NCI-H2227 (cell line): Measurements from ENCODE around the gene CENPA.
"Not testable (repeated sequence)": the region's sequence is repeated elsewhere in the genome, so short reads cannot be mapped to it uniquely, and the experiment has no call there.

Experiments used
- DNase-seq: peaks from one replicate; lab custom pipeline; 2025; ENCODE audit not compliant: unreplicated experiment; lab: John Stamatoyannopoulos, UW

Gene CENPA

DNA sequence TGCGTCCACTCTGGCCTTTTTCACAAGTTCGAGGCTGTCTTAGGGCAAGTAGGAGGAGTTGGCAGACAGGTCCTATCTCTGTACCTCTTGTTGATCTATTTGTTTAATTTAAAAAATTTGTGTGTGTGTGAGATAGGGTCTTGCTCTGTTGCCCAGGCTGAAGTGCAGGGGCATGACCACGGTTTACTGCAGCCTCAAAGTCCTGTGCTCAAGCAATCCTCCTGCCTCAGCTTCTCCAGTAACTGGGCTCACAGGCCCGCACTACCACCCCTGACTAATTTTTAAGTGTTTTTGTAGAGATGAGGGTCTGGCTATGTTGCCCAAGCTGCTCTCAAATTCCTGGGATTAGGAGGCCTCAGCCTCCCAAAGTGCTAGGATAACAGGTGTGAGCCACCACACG is 26.0 kb upstream of the CENPA start:
- DNase-seq, result no peak

DNA sequence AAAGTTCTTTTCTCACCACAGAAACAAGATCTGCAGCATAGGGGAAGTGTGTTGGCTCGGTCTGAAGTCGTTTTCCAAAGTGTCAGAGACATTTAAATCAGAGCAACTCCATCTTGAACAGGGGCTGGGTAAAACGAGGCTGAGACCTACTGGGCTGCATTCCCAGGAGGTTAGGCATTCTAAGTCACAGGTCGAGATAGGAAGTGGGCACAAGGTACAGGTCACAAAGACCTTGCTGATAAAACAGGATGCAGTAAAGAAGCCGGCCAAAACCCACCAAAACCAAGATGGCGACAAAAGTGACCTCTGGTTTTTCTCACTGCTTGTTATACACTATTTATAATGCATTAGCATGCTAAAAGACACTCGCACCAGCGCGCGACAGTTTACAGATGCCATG is 24.9 kb upstream of the CENPA start:
- DNase-seq, result not testable (repeated sequence)

DNA sequence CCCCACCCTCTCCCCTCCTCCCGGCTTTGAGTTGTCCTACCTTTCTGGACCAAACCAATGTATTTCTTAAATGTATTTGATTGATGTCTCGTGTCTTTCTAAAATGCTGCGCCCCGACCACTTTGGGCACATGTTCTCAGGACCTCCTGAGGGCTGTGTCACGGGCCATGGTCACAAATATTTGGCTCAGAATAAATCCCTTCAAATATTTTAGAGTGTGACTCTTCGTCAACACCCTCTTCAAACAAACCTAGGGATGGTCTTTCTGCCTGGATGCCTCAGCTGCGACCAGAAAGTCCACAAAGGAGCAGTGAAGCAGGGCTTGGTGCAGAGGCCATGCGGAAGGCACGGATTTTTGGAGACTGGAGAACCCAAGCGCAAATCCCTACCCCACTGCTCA is 22.8 kb upstream of the CENPA start:
- no peak for DNase-seq

DNA sequence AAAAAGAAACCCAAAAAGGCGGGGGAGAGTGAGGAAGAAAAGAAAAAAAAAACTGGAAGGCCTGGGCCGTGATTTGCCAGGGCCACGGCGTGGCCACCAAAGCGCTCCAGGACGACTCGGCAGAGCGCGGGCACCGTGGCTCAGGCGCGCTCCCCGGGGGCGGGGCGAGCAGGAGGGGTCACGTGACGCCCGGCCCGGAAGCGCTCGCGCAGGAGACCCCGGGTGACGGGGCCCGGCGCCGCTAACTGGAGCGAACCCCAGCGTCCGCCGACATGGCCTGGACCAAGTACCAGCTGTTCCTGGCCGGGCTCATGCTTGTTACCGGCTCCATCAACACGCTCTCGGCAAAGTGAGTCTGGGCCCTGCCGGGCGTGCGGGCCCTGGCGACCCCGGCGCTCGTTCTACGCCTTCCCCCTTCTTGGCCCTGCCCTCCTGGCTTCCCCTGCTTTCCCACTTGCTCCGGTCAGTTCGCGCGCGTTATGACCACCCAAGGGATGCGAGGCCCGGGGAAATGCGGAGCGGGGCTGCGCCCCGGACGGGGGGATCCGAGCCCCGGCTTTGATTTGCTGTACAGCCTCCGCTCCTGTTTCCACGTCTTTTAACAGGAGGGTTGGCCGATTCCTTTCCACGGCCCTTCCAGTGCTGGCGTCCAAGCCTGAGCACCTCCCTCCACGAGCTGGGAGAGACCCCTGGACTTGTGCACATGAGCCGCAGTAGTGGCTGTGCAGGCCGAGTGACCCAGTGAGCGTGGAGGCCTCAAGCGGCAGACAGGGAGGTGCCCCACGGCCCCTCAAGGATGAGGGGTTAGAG is 21.6 kb upstream of the CENPA start, which contains the start of gene SLC35F6:
TSS of gene SLC35F6 (plus strand) at position 207 of the 810 bp plus-strand sequence. CDS start at position 273, 66 bp downstream.
- DNase-seq, result peak; percentile 91

DNA sequence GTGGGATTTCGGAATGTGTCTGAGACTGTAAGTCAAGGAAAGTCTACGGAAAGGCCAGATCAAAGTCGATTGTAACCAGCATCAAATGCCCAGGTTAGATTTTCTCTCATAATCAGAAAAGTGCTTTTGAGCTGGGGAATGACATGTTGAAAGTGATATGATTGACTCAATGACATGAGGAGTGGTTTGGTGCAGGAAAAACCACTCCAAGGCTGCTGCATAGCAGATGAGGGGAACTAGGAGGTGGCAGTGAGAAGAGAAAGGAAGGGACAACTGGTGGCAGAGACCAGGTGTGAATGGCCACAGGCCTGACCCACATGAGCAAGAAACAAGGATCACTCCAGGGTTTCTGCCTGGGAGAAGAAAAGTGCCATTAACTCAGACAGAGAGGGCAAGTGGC is 20.9 kb upstream of the CENPA start:
- no peak for DNase-seq

DNA sequence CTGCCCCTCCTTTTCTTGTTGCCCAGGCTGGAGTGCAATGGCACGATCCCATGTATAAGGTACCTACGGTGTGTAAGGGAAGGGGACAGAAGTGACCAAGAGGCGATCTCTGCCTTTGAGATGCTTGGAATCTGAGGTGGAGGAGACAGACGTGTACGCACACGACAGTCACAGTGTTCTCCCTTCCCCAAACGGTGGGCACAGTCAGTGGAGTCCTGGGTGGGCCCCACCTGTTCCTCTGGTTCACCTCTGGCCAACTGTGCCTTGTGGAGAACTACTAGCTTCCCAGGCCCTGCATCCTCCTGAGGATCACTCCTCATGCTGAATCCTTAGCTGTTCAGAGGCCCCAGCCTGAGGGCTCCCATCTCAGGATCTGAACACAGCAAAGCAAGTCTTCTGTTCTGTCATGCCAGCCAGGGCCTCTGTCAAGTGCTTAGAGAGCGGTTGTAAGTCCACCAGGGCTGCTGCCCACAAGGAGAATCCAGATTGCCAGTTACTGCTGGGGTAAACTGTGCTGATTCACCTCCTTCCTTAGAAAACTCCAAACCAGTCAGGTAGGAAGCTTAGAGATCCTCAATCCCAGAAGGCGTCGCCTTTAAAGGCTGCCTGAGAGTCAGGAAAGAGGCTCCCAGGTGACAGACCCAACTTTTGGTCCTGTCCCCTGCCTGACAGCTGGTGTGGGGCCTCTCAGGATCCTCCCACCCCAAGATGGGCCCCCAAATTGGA is 20.2 kb upstream of the CENPA start:
- no peak for DNase-seq

DNA sequence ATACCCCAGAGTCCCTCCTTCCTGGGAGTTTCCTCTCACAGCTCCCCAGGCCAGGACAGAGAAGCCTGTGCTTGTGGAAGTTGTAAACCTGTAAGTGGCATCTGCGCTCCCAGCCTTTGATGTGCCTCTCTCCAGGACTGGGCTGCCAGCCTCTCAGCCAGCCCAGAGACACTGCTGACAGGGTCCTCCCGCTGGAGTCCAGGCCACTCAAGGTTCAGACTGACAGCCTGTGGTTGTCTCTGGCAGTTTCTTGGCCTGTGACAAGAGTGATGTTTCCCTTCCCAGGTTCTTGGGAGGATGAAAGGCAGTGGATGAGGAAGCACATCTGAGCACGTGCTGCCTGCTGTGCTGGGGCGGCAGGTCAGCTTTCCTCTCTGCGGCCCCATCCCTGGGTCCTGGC is 18.7 kb upstream of the CENPA start:
- DNase-seq, result no peak

DNA sequence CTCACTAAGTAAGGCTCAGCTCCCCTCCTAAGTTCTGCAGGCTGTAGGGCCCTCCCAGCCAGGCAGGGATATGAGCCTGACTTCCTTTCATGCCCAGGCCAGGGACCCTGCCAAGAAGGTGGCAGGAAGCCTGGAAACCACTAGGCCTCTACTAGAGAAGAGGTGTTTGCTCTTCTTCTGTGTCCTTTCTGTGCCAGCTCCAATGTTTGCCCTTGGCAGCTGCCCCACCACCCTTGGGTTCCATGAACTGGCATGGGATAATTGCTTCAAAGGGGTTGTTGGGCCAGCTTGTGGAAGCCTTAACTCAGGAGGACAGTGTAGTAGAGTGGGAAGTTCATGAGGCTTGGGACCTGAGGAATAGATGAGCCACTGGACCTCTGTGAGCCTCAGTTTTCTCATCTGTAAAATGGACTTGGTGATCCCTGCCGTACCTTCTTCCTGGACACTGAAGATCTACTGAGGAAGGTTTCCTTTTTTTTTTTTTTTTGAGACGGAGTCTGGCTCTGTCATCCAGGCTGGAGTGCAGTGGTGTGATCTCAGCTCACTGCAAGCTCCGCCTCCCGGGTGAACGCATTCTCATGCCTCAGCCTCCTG is 17.9 kb upstream of the CENPA start:
- DNase-seq, result no peak

DNA sequence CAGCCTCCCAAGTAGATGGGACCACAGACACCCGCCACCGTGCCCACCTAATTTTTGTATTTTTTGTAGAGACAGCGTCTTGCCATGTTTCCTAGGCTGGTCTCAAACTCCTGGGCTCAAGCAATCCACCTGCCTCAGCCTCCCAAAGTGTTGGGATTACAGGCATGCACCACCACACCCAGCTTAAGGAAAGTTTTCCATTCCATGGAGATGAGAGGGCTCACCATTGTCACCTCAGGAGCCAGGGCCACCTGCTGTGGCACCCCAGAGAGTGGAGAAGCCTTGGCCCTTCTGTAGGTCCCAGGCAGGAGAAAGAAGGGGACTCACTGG is 17.1 kb upstream of the CENPA start:
- DNase-seq, result no peak

DNA sequence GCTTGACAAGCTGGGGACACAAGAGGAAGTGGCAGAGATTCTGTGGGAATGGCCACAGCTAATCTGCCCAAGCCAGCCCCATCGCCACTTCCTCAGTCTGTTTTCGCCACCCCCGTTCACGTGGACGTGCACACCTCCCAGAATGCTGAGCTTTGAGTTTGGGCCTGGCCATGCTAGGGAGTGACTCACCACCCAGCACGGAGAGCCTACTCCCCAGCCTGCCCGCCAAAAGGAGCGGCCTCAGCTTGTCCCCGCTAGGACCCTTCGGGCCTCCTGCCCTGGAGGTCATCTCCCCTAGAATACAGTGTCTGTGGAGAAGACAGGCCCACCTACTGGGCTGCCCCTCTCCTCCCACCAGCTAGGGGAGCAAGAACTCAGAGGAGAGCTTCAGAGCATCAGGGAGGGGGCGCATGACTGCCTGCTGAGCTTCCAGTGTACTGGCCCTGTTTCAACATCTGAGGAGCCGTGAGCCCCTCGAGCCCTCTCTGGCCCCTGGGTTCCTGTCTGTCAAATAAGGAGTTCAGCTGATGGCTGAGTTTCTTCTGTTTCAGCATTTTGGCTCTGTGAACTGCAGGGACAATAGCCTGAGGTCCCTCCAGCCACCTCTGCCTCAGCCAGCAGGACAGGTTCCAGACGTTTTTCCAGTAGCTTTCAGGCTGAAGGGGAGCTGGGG is 16.6 kb upstream of the CENPA start:
- DNase-seq, result no peak

DNA sequence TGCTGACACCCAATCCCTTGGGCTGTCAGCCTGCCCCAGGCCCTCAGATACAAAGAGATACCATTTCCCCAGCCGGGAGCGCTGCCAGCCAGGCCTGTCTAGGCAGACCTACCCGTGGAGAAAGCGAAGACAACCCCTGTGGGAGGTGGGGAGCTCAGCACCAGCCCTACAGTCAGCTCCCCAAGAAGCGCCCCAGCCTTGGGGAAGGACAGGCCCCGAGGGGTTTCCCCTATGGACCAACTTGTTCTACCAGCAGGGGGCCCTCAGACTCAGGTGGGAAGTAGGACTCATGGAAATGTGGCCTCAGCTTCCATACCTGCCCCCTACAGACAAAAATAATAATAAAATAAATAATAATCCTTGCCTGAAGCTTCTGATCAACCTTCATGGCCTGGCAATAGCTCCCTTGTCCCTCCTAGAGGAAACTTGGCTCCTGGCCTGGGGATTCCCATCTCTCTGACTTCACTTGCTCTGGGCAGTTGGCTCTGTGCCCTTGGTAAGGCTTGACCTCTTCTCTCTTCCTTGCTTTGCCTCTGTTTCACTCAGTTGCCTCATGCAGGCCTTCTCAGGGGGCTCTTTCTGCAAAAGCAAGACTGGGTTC is 14.8 kb upstream of the CENPA start:
- no peak for DNase-seq

DNA sequence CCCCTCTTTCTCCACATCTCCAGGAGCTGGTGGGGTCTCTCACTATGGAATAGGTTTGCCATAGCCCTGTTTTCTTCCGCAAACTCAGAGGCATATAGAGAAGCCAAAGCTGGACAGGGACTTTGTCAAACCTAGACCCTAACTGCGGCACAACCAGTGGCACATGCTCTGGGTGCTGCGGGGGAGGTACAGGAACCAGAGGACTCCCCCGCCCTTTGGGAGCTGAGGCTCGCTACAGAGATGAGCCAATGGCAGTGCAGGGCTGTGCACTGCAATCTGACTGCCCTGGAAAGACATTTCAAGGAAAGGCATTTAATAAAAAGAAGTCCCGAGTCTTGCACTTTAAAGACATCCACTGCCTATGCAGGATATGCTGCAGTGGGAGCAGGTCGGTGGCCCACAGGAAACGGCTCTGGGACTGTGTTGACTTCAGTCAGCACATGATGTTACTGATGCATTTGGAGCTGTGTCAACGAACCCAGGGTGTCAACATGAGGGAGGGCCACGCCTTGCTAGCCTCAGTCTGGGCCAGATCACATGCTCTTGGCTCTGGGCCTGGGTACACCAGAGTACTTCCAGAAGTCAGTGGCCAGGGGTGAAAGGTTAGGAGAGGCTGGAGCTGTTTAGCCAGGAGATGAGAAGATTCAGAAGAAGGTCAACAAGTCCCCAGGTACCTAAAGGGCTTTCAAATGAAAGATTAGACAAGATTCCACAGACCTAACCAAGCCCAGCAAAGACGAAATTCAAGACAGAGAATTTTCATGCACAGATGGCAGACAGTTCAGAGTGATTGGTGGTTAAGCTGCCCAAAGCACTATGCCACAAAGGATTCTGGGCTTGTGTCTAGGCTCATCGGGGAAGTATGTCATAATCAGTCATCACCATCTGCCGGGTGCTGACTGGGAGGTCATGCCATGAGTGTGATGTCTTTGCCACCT is 13.5 kb upstream of the CENPA start:
- DNase-seq, result no peak

DNA sequence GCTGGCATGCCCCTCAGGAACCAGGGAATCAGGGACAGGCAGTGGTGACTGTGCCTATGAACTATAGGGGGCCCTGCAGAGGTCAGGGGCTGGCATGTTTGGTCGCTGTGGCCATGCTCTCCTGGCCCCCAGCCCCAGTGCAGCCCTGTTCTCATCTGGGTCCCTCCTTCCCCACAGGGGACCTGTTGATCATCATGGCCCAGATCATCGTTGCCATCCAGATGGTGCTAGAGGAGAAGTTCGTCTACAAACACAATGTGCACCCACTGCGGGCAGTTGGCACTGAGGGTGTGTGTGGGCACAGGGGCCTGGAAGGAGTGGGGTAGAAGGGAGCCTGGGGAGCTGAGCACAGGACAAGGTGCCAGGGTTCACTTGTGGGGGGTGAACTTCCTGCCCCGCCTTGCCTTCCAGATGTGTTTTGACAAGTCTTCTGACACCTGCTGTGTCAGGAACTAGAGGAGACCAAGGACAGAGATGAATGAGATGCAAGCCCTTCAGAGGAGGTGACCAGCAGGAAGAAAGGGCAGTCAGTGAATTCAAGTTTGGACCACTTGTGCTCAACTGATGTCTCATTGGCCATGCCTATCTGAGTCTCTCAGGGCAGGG is 9.6 kb upstream of the CENPA start:
- no peak for DNase-seq

DNA sequence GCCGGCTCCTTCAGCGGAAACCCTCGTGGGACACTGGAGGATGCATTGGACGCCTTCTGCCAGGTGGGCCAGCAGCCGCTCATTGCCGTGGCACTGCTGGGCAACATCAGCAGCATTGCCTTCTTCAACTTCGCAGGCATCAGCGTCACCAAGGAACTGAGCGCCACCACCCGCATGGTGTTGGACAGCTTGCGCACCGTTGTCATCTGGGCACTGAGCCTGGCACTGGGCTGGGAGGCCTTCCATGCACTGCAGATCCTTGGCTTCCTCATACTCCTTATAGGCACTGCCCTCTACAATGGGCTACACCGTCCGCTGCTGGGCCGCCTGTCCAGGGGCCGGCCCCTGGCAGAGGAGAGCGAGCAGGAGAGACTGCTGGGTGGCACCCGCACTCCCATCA is 7.8 kb upstream of the CENPA start:
- no peak for DNase-seq

DNA sequence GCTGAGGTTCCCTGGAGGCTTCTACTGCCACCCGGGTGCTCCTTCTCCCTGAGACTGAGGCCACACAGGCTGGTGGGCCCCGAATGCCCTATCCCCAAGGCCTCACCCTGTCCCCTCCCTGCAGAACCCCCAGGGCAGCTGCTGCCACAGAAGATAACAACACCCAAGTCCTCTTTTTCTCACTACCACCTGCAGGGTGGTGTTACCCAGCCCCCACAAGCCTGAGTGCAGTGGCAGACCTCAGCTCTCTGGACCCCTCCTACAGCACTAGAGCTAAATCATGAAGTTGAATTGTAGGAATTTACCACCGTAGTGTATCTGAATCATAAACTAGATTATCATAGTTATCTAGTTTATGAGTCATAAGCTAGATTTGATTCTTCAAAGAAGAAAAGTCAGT is 7.3 kb upstream of the CENPA start:
- no peak for DNase-seq

DNA sequence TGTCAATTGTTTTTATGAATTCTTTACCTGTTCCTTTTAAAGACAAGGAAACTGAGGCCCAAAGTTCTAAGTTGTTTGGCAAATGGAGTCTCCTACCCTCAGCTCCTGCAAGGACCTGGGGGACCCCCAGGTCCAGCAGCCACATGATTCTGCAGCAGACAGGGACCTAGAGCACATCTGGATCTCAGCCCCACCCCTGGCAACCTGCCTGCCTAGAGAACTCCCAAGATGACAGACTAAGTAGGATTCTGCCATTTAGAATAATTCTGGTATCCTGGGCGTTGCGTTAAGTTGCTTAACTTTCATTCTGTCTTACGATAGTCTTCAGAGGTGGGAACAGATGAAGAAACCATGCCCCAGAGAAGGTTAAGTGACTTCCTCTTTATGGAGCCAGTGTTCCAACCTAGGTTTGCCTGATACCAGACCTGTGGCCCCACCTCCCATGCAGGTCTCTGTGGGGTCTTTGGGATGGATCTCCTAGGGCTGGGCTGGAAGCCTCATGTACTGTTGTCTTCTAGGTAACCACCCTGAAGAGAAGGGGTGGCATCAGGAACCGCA is 5.6 kb upstream of the CENPA start:
- DNase-seq, result no peak

DNA sequence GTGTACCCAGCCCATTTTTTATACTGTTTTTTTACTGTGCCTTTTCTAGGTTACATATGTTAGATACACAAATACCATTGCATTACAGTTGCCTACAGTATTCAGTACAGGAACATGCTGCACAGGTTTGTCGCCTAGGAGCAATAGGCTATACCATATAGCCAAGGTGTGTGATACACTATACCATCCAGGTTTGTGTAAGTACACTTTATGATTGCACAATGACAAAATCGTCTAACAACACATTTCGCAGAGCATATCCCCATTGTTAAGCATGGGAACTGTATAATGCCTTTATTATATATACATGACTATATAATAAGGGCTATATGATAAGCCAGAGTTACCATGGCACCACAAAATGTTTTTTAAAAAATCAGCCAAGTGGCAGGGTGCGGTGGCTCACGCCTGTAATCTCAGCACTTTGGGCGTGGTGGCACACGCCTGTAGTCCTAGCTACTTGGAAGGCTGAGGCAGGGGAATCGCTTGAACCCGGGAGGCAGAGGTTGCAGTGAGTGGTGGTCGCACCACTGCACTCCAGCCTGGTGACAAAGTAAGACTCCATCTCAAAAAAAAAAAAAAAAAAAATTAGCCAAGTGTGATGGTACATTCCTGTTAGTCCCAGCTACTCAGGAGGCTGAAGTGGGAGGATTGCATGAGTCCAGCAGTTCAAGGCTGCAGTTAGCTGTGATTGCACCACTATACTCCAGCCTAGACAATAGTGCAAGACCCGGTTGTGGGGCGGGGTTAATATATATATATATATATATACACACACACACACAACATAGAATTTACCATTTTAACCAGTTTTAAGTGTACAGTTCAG is 2.8 kb upstream of the CENPA start:
- DNase-seq, result no peak

DNA sequence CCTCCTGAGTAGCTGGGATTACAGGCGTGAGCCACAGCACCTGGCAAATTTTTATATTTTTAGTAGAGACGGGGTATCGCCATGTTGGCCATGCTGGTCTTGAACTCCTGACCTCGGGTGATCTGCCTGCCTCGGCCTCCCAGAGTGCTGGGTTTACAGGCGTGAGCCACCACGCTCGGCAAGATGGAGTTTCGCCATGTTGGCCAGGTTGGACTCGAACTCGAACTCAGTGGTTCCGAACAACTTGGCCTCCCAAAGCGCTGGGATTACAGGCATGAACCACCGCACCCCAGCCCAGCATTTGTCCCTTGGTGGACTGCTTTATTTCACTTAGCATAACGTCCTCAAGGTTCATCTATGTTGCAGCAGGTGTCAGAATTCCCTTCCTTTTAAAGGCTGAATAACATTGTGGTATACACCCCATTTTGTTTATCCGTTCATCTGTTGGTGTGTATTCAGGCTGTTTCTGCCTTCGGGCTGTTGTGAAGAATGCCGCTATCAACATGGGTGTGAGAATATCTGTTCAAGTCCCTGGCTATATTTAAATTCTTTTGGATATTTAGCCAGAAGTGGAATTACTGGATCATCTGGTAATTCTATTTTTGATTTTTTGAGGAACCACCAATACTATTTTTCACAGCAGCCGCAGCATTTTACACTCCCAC is 1.2 kb upstream of the CENPA start:
- no peak for DNase-seq
